Activated T-helper 17 cell treated with anti-CD3 and anti-CD28 coated beads, Interleukin-2, amount 50 U/mL, for 72 hours (primary cell): Measurements from ENCODE around the gene DNAH5. TPM values are rescaled to one million over a fixed set of nuclear protein-coding genes. Genes with fewer than 3 reads are reported as not detected.
"Not testable (repeated sequence)": the region's sequence is repeated elsewhere in the genome, so short reads cannot be mapped to it uniquely, and the experiment has no call there.

ENCODE experiments used
- ATAC-seq: fragments of 150-1000 bp; cut with Tn5 transposase; replicated peaks from 2 replicates; pipeline ENCODE4 v1.10.0; 2021; ENCODE audit warnings: mild to moderate bottlenecking, moderate library complexity
- H3K27ac Mint-ChIP-seq: one replicate; pipeline ENCODE4 v1.8.0; 2022; ENCODE audit warnings: mixed read lengths
- H3K27me3 Mint-ChIP-seq: one replicate; pipeline ENCODE4 v1.8.0; 2022; ENCODE audit warnings: mixed read lengths
- H3K36me3 Mint-ChIP-seq: one replicate; pipeline ENCODE4 v1.8.0; 2022; ENCODE audit warnings: low read depth, mild to moderate bottlenecking, mixed read lengths
- H3K4me1 Mint-ChIP-seq: one replicate; pipeline ENCODE4 v1.8.0; 2022; ENCODE audit warnings: mixed read lengths
- H3K4me3 Mint-ChIP-seq: one replicate; pipeline ENCODE4 v1.8.0; 2022; ENCODE audit warnings: mild to moderate bottlenecking, mixed read lengths
- H3K9me3 Mint-ChIP-seq: one replicate; pipeline ENCODE4 v1.8.0; 2022; ENCODE audit warnings: mixed read lengths
- total RNA-seq, 2 donors: library from RNA; stranded (reverse); gene quantifications; one replicate each; pipeline ENCODE4 v1.2.3, GENCODE V29; 2022

The DNAH5 gene
- total RNA-seq, result not detected

GRCh38 chr5:13944560-13945199 lies at the start of gene DNAH5:
DNAH5 (minus strand) TSS chr5:13944688; CDS start chr5:13944438, 250 bp downstream.
- no peaks in the 10 kb centered on the region for H3K27me3 Mint-ChIP-seq
- H3K4me1 Mint-ChIP-seq, result no peaks in the 10 kb centered on the region

GRCh38 chr5:13993926-13994325 lies 49.4 kb upstream of the DNAH5 start:
- H3K27me3 Mint-ChIP-seq, result peaks cover 8% of the 10 kb centered on the region
- no peaks in the 10 kb centered on the region for H3K4me1 Mint-ChIP-seq
- H3K4me3 Mint-ChIP-seq, result no peak overlapping the region
- ATAC-seq, result no peak
- no peaks in the 10 kb centered on the region for H3K36me3 Mint-ChIP-seq
- H3K27ac Mint-ChIP-seq, result no peak overlapping the region
- H3K9me3 Mint-ChIP-seq, result peaks cover 4% of the 10 kb centered on the region

More at GRCh38 chr5:13944560-13945199, at the start of gene DNAH5:
- H3K27ac Mint-ChIP-seq, result no peak within 1 kb of the TSS
- peaks cover 3% of the 10 kb centered on the region for H3K9me3 Mint-ChIP-seq
- no peaks in the 10 kb centered on the region for H3K36me3 Mint-ChIP-seq
- H3K4me3 Mint-ChIP-seq, result no peak within 1 kb of the TSS
- ATAC-seq, result no peak

DNA sequence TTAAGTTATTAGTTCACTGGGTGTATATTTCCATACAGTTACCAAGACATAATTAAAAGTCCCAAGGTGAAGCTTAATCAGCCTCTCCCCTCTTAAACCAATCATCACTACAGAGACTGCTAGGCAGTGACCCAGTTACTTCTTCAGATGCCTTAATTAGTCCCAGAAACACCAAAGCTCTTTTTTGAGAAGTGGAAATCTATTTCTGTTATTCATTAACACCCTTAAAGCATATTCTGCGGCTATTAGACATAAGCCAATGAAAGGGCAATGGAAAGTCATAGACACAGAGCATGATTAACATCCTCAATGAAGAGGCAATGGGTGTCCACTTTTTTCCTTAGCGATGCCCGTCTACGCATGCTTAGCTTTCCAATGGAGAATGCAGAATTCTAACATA lies 48.3 kb upstream of the DNAH5 start:
- Mint-ChIP-seq H3K4me1 (no peaks in the 10 kb centered on the region), H3K27ac (no peak overlapping the region), H3K9me3 (peaks cover 4% of the 10 kb centered on the region), H3K27me3 (peaks cover 8% of the 10 kb centered on the region), H3K36me3 (no peaks in the 10 kb centered on the region), H3K4me3 (no peak overlapping the region)
- no peak for ATAC-seq

GRCh38 chr5:13991365-13991764 lies 46.9 kb upstream of the DNAH5 start:
- ATAC-seq, result no peak
- Mint-ChIP-seq H3K4me1 (no peaks in the 10 kb centered on the region), H3K4me3 (no peak overlapping the region), H3K27me3 (peaks cover 12% of the 10 kb centered on the region), H3K36me3 (no peaks in the 10 kb centered on the region), H3K9me3 (peaks cover 3% of the 10 kb centered on the region), H3K27ac (no peak overlapping the region)

GRCh38 chr5:13990896-13991295 lies 46.4 kb upstream of the DNAH5 start:
- no peaks in the 10 kb centered on the region for H3K4me1 Mint-ChIP-seq

GRCh38 chr5:13989832-13990231 lies 45.3 kb upstream of the DNAH5 start:
- H3K4me3 Mint-ChIP-seq, result no peak overlapping the region
- peaks cover 12% of the 10 kb centered on the region for H3K27me3 Mint-ChIP-seq
- no peaks in the 10 kb centered on the region for H3K9me3 Mint-ChIP-seq
- no peak overlapping the region for H3K27ac Mint-ChIP-seq
- ATAC-seq, result no peak
- H3K4me1 Mint-ChIP-seq, result no peaks in the 10 kb centered on the region
- H3K36me3 Mint-ChIP-seq, result no peaks in the 10 kb centered on the region

More at GRCh38 chr5:13990896-13991295, 46.4 kb upstream of the DNAH5 start:
- Mint-ChIP-seq H3K27me3 (peaks cover 12% of the 10 kb centered on the region), H3K36me3 (no peaks in the 10 kb centered on the region), H3K9me3 (no peaks in the 10 kb centered on the region), H3K4me3 (no peak overlapping the region), H3K27ac (no peak overlapping the region)
- ATAC-seq, result no peak

DNA sequence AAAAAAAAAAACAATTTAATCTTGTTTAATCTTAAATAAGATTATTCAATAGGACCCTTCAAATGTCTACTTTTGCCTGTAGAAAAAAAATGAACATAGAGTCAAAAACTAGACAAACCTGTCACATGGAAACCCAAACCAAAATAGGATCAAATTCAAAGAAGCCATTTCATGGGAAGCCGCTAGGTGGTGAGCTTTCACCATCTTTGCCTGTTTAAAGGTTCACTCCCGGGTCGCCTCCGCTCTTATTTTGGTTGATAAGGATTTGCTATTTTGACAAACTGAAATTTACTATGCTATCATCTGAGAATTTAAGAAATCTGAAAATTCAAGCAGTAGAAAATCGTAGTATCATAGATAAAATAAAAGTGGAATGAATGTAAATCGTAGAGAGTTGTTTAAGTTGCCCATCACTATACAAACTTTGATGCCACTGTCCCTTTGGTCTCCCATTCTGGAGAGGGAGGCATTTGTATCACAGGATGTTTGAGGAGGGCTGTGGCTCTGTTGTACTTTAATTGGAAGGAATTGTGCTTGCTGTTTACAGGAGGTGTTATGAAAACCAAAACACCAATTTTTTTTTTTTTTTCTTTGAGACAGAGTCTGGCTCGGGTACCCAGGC lies 43.5 kb upstream of the DNAH5 start:
- Mint-ChIP-seq H3K4me1 (no peaks in the 10 kb centered on the region), H3K9me3 (no peaks in the 10 kb centered on the region), H3K4me3 (no peak overlapping the region), H3K27me3 (peaks cover 8% of the 10 kb centered on the region), H3K36me3 (no peaks in the 10 kb centered on the region), H3K27ac (no peak overlapping the region)
- ATAC-seq, result no peak

GRCh38 chr5:13985731-13986418 lies 41.4 kb upstream of the DNAH5 start:
- peaks cover 4% of the 10 kb centered on the region for H3K27me3 Mint-ChIP-seq
- no peak overlapping the region for H3K27ac Mint-ChIP-seq
- H3K9me3 Mint-ChIP-seq, result no peaks in the 10 kb centered on the region
- H3K4me3 Mint-ChIP-seq, result no peak overlapping the region
- no peaks in the 10 kb centered on the region for H3K4me1 Mint-ChIP-seq
- H3K36me3 Mint-ChIP-seq, result no peaks in the 10 kb centered on the region
- ATAC-seq, result no peak

GRCh38 chr5:13984888-13985287 lies 40.4 kb upstream of the DNAH5 start:
- H3K27ac Mint-ChIP-seq, H3K4me3 Mint-ChIP-seq, H3K36me3 Mint-ChIP-seq, ATAC-seq, H3K9me3 Mint-ChIP-seq, H3K4me1 Mint-ChIP-seq: not testable (repeated sequence)
- H3K27me3 Mint-ChIP-seq, result peaks cover 12% of the 10 kb centered on the region

DNA sequence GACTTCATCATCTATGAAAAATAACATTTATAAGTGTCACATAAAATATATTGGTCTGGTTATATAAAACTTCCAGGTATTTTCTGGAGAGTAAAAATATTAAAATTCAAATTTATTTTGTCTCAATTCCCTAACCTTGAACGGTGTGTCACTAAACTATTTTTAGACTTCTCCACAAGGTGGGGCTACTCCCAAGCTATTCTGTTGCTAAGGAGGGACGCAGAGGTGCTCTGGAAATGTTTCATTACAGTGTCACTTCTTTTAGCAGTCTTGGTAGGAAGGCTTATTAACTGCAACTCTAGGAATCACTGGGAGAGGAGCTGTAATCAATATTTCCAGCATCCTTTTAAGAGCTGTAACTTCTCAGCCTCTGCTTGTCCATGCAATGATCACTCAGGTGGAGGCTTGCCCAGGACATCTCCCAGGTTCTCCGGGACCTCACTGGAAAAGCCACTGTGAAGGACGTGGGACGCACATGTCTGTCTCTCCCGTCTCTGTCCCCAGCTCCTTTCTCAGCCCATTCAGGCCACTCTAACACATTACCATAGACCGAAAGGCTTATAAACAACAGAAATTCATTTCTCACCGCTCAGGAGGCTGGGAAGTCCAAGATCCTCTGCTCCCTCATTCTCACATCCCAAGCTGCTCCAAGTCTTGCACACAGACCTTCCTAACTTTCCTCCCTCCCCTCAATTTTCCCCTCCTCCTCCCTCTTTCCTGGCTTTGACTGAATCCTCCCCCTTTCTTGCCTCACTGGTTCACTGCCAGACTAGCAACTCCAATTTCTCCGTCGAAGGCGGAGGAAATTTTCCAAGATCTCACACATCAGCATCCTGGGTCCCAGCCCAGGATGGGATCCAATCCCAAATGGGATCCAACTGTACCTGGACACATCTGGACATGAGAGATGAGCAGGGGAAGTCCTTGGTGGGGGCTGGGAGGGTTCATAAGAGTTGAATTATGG lies 32.7 kb upstream of the DNAH5 start:
- Mint-ChIP-seq H3K36me3 (no peaks in the 10 kb centered on the region), H3K27me3 (peaks cover 8% of the 10 kb centered on the region), H3K4me3 (no peak overlapping the region), H3K4me1 (no peaks in the 10 kb centered on the region), H3K9me3 (no peaks in the 10 kb centered on the region), H3K27ac (no peak overlapping the region)
- no peak for ATAC-seq

GRCh38 chr5:13976223-13976622 lies 31.7 kb upstream of the DNAH5 start:
- no peak overlapping the region for H3K27ac Mint-ChIP-seq
- no peaks in the 10 kb centered on the region for H3K9me3 Mint-ChIP-seq
- H3K27me3 Mint-ChIP-seq, result peaks cover 8% of the 10 kb centered on the region

DNA sequence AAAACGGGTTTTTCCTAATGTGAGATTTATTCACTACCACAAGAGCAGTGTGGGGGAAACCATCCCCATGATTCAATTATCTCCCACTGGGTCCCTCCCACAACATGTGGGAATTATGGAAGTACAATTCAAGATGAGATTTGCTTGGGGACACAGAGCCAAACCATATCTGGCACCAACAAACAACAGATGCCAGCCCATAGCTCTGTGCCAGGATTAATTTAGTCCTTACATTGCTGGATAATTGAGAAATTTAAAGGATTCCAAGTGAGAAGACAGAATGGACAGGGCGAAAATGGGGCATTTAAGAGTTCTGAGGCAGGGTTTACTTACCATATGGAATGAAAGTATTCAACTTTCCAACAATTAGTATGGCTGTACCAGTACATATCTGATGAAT lies 30.8 kb upstream of the DNAH5 start:
- Mint-ChIP-seq H3K9me3 (no peaks in the 10 kb centered on the region), H3K27me3 (peaks cover 2% of the 10 kb centered on the region), H3K4me3 (no peak overlapping the region), H3K4me1 (no peaks in the 10 kb centered on the region), H3K27ac (no peak overlapping the region), H3K36me3 (no peaks in the 10 kb centered on the region)
- ATAC-seq, result no peak

More at GRCh38 chr5:13976223-13976622, 31.7 kb upstream of the DNAH5 start:
- Mint-ChIP-seq H3K4me1 (no peaks in the 10 kb centered on the region), H3K36me3 (no peaks in the 10 kb centered on the region), H3K4me3 (no peak overlapping the region)
- ATAC-seq, result no peak

GRCh38 chr5:13973724-13974123 lies 29.2 kb upstream of the DNAH5 start:
- no peaks in the 10 kb centered on the region for H3K4me1 Mint-ChIP-seq
- no peak overlapping the region for H3K4me3 Mint-ChIP-seq
- ATAC-seq, result no peak
- H3K36me3 Mint-ChIP-seq, result no peaks in the 10 kb centered on the region
- no peaks in the 10 kb centered on the region for H3K27me3 Mint-ChIP-seq
- H3K9me3 Mint-ChIP-seq, result no peaks in the 10 kb centered on the region
- no peak overlapping the region for H3K27ac Mint-ChIP-seq

GRCh38 chr5:13972029-13972428 lies 27.5 kb upstream of the DNAH5 start:
- Mint-ChIP-seq H3K9me3 (no peaks in the 10 kb centered on the region), H3K4me3 (no peak overlapping the region), H3K27ac (no peak overlapping the region), H3K36me3 (no peaks in the 10 kb centered on the region), H3K27me3 (no peaks in the 10 kb centered on the region), H3K4me1 (no peaks in the 10 kb centered on the region)
- ATAC-seq, result no peak
